Hepatocyte (in vitro differentiated cells): Measurements from ENCODE around the gene SLMAP. TPM values are rescaled to one million over a fixed set of nuclear protein-coding genes. Genes with fewer than 3 reads are reported as not detected.

Source experiments
- DNase-seq: peaks from one replicate; pipeline ENCODE4 v3.0.0-alpha.2; 2016; ENCODE audit warnings: low spot score
- H2AFZ ChIP-seq: fragments of 200-600 bp; sonication (generic); 2 replicates; pipeline ENCODE4 v1.6.0; 2016; ENCODE audit warnings: antibody characterized with exemption, mild to moderate bottlenecking
- H3K27ac ChIP-seq: fragments of 200-600 bp; sonication (generic); 2 replicates; pipeline ENCODE4 v1.5.1; 2016; ENCODE audit warnings: mild to moderate bottlenecking
- H3K27me3 ChIP-seq: fragments of 200-600 bp; sonication (generic); 2 replicates; pipeline ENCODE4 v1.6.1; 2016
- H3K36me3 ChIP-seq: fragments of 200-600 bp; sonication (generic); replicated peaks from 2 replicates; pipeline ENCODE4 v1.5.1; 2016; ENCODE audit warnings: low read depth; ENCODE audit not compliant: insufficient read depth
- H3K4me1 ChIP-seq: fragments of 200-600 bp; sonication (generic); 2 replicates; pipeline ENCODE4 v1.5.1; 2016; ENCODE audit warnings: mild to moderate bottlenecking, moderate library complexity; ENCODE audit not compliant: insufficient read depth
- H3K4me2 ChIP-seq: fragments of 200-600 bp; sonication (generic); 2 replicates; pipeline ENCODE4 v1.6.0; 2016
- H3K4me3 ChIP-seq: fragments of 200-600 bp; sonication (generic); 2 replicates; pipeline ENCODE4 v1.5.1; 2016; ENCODE audit warnings: mild to moderate bottlenecking
- H3K79me2 ChIP-seq: fragments of 200-600 bp; sonication (generic); 2 replicates; pipeline ENCODE4 v1.6.0; 2017; ENCODE audit warnings: mild to moderate bottlenecking
- H3K9me2 ChIP-seq: fragments of 200-600 bp; sonication (generic); replicated peaks from 2 replicates; pipeline ENCODE4 v1.6.0; 2017; ENCODE audit warnings: mild to moderate bottlenecking; ENCODE audit not compliant: insufficient read depth
- H3K9me3 ChIP-seq: fragments of 200-600 bp; sonication (generic); 2 replicates; pipeline ENCODE4 v1.5.1; 2016; ENCODE audit warnings: low read depth, mild to moderate bottlenecking
- H4K20me1 ChIP-seq: fragments of 200-600 bp; sonication (generic); 2 replicates; pipeline ENCODE4 v1.6.0; 2016; ENCODE audit warnings: mild to moderate bottlenecking; ENCODE audit not compliant: insufficient read depth, poor library complexity, severe bottlenecking
- EZH2 ChIP-seq: fragments of 200-600 bp; sonication (generic); IDR thresholded peaks from 2 replicates; pipeline ENCODE4 v1.6.1; 2016; ENCODE audit warnings: antibody characterized with exemption, mild to moderate bottlenecking, borderline replicate concordance
- EZH2phosphoT487 ChIP-seq: fragments of 200-600 bp; sonication (generic); IDR thresholded peaks from one replicate; pipeline ENCODE4 v1.6.1; 2018; ENCODE audit warnings: antibody characterized with exemption, mild to moderate bottlenecking, low read depth, moderate library complexity; ENCODE audit not compliant: unreplicated experiment, severe bottlenecking
- WGBS: methylation state at CpG from one replicate; pipeline ENCODE4 v1.1.6; 2016; ENCODE audit warnings: low lambda C conversion rate; ENCODE audit errors: missing lambda C conversion rate; 5-methylcytosine and 5-hydroxymethylcytosine counted together
- polyA plus RNA-seq: library from polyadenylated mRNA; unstranded; fragments of >200 nt; fragmentation: Nextera tagmentation; extraction: Ambion mirVana; gene quantifications from 2 replicates; pipeline ENCODE4 v1.2.1, GENCODE V29; 2016
- total RNA-seq: library from RNA; depleted of rRNA; stranded (reverse); fragments of >200 nt; gene quantifications from 2 replicates; pipeline ENCODE4 v1.2.3, GENCODE V29; 2014
- TF ChIP-seq, protein P1 (sequence below): fragments of 200-600 bp; sonication (generic); IDR thresholded peaks from 2 replicates; pipeline ENCODE4 v1.5.1; 2016; ENCODE audit warnings: antibody characterized with exemption, mild to moderate bottlenecking; ENCODE audit not compliant: poor library complexity

SLMAP gene
- total and polyA plus RNA-seq, 2 experiments from 2014 or later, result 22.8 to 46.0 TPM

DNA sequence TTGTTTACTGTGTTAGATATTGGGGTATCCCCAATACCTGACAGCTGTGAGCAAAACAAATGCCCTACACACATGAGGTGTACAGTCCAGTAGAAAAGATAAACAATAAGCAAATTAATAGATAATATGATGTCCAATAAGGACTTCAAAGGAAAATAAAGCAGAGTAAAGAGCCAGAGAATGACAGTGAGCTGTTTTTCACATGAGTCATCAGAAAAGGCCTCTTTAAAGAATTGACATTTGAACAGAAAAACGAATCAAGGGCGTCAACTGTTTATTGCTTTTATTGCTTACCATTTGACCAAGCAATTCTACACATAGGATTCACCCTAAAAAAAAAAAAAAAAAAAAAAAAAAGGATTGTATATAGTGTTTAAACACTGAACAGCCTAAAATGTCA is 155.5 kb downstream of the SLMAP start:
- H3K9me3 ChIP-seq, result no peaks in the 10 kb centered on the region
- no peak for DNase-seq
- H3K79me2 ChIP-seq, result no peaks in the 10 kb centered on the region
- no peaks in the 10 kb centered on the region for H3K4me1 ChIP-seq
- H3K4me3 ChIP-seq, result no peak overlapping the region
- no peak overlapping the region for H3K27ac ChIP-seq
- H3K27me3 ChIP-seq, result no peaks in the 10 kb centered on the region
- no peak overlapping the region for H3K4me2 ChIP-seq
- H4K20me1 ChIP-seq, result no peaks in the 10 kb centered on the region
- WGBS, result 47% methylated on average over 2 of the region's 2 CpGs
- H3K9me2 ChIP-seq, result no peaks in the 10 kb centered on the region
- H2AFZ ChIP-seq, result no peak overlapping the region
- H3K36me3 ChIP-seq, result no peaks in the 10 kb centered on the region
- TF ChIP-seq, protein P1, sequence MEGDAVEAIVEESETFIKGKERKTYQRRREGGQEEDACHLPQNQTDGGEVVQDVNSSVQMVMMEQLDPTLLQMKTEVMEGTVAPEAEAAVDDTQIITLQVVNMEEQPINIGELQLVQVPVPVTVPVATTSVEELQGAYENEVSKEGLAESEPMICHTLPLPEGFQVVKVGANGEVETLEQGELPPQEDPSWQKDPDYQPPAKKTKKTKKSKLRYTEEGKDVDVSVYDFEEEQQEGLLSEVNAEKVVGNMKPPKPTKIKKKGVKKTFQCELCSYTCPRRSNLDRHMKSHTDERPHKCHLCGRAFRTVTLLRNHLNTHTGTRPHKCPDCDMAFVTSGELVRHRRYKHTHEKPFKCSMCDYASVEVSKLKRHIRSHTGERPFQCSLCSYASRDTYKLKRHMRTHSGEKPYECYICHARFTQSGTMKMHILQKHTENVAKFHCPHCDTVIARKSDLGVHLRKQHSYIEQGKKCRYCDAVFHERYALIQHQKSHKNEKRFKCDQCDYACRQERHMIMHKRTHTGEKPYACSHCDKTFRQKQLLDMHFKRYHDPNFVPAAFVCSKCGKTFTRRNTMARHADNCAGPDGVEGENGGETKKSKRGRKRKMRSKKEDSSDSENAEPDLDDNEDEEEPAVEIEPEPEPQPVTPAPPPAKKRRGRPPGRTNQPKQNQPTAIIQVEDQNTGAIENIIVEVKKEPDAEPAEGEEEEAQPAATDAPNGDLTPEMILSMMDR, result no peak
- TF ChIP-seq EZH2phosphoT487 (no peak), EZH2 (no peak)

DNA sequence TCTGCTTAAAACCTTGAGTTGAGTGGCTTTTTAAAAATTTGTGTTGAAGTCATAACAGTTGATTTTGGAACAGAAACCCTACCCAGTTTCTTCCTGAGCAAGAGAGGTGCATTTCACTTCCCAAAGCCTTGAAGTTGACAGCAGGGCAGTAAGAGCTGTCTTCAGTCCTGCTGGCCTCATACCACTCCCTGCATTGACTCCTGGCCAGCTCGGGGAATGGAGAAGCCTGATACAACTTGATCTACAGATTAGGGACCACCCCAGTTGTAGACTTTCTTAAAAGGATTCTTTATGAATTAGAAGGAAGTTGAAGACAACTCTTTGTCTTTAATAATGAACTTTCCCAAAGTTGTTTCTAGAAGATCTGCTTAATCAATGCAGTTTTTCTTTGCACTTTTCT is 161.5 kb downstream of the SLMAP start:
- H3K4me1 ChIP-seq, result no peaks in the 10 kb centered on the region
- H3K4me3 ChIP-seq, result no peak overlapping the region
- H3K36me3 ChIP-seq, result no peaks in the 10 kb centered on the region
- no peaks in the 10 kb centered on the region for H3K9me2 ChIP-seq
- H3K4me2 ChIP-seq, result no peak overlapping the region
- peak overlapping the region; percentile 25 for H3K27ac ChIP-seq
- H3K79me2 ChIP-seq, result no peaks in the 10 kb centered on the region
- no peaks in the 10 kb centered on the region for H4K20me1 ChIP-seq
- H3K9me3 ChIP-seq, result no peaks in the 10 kb centered on the region
- H2AFZ ChIP-seq, result no peak overlapping the region
- TF ChIP-seq, protein P1, result no peak
- TF ChIP-seq EZH2phosphoT487, result no peak
- no peak for TF ChIP-seq EZH2
- 47% methylated on average over 1 of the region's 1 CpG for WGBS
- no peaks in the 10 kb centered on the region for H3K27me3 ChIP-seq
- DNase-seq, result no peak

DNA sequence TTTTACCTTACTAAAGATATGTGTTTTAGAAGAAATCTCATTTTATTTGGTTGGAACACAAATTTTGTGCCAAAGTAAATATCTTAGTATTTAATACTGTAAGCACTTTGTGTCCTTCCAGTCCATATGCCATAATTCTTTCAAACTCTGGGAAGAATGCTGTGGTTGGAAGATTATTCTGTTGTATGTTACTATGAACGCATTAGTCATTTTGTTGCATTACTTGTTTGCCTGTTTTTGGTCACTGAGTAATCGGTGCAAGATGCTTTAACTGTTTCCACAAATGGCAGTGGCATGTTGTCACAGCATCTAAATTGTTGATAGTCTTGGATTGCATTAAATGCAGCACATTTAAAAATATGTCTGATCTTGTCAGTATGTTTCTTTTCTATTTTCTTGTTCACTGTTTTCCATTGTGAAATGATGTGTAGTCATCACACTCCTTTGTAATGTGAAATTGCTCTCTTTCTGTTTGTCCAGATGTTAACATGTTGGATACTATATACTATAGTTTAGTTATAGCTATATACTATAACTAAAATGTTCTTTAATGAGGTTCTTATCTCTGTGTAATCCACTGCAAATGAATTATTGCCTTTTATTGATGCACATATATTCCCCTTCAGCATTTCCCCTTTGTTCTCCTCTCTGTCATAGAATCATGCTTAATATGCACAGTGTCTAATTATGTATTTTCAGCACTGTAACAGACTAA is 162.2 kb downstream of the SLMAP start:
- H3K27me3 ChIP-seq, result no peaks in the 10 kb centered on the region
- no peak overlapping the region for H3K27ac ChIP-seq
- no peaks in the 10 kb centered on the region for H4K20me1 ChIP-seq
- no peaks in the 10 kb centered on the region for H3K9me2 ChIP-seq
- no peaks in the 10 kb centered on the region for H3K9me3 ChIP-seq
- TF ChIP-seq EZH2 (no peak), EZH2phosphoT487 (no peak)
- H3K4me3 ChIP-seq, result no peak overlapping the region
- H3K4me1 ChIP-seq, result no peaks in the 10 kb centered on the region
- no peaks in the 10 kb centered on the region for H3K79me2 ChIP-seq
- H2AFZ ChIP-seq, result no peak overlapping the region
- no peak for DNase-seq
- WGBS, result 67% methylated on average over 2 of the region's 2 CpGs
- no peak overlapping the region for H3K4me2 ChIP-seq
- H3K36me3 ChIP-seq, result no peaks in the 10 kb centered on the region

DNA sequence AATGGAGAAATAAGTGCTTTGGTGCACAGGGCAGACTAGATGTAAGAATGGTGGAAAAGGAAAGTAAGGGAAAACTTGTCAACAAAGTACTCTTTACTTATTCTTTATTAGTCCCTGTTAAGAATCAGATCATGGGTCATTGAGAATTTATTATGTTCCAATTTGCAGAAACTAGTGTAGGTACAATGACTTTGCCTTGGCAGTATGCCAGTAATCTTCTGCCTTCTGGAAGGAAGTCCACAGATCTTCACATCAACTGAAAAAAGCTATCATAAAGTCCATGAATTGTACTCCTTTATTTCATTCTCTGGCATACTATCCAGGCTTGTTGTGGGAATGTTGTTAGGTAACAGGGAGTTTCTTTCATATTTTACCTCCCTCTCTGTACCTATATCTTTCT is 163.9 kb downstream of the SLMAP start:
- Histone ChIP-seq H3K4me2 (no peak overlapping the region), H3K27ac (no peak overlapping the region), H2AFZ (no peak overlapping the region), H4K20me1 (no peaks in the 10 kb centered on the region), H3K27me3 (no peaks in the 10 kb centered on the region), H3K9me3 (no peaks in the 10 kb centered on the region), H3K9me2 (no peaks in the 10 kb centered on the region), H3K79me2 (no peaks in the 10 kb centered on the region), H3K36me3 (no peaks in the 10 kb centered on the region), H3K4me1 (no peaks in the 10 kb centered on the region), H3K4me3 (no peak overlapping the region)
- DNase-seq, result no peak
- TF ChIP-seq EZH2, result no peak
- TF ChIP-seq, protein P1, result no peak
- no peak for TF ChIP-seq EZH2phosphoT487
